ENCODE measurements around the gene OSBPL3. TPM values are rescaled to one million over a fixed set of nuclear protein-coding genes. Genes with fewer than 3 reads are reported as not detected.

OSBPL3 gene
- total and polyA plus RNA-seq, 2 donors (not counting 1 experiment from before 2014, with no cell fraction given): 13.5 to 67.6 TPM

DNA sequence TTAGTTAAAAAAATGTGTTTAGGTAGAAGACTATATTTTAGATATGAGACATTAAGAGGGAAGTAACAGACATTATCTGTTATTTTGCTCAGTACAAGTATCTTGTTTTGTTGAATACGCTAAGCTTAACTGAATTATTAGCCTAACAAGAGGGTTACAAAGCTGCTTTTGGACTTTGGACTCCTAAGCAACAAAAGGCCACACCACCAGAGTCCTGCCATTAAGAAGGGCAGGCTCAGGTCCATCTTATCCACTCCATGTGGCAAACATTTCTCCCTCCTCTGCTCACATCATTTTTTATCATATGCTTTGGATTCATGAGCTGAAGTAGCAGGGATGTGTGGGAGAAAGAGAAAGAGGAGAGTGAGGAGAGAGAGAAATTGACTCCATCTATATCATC is 33.5 kb downstream of the OSBPL3 start:
- H3K79me2 ChIP-seq (ENCODE audit: control insufficient read depth, insufficient read depth, low read length): peaks cover 60% of the 10 kb centered on the region
- ChIA-PET CTCF (interaction anchor here (1.8 to 1.9 kb wide), 2 partner anchors 124 to 134 kb away, joined by 5 to 6 read pairs; no protein-coding TSS in a partner anchor), POLR2A (no interaction called here)
- H3K4me3 ChIP-seq (ENCODE audit: control extremely low read depth in 1 of 5, extremely low read depth in 1 of 5, insufficient read depth in 1 of 5, low read depth in 2 of 5, low read length in 4 of 5): no peak overlapping the region
- H3K9me3 ChIP-seq (ENCODE audit: control extremely low read depth in 1 of 3, control insufficient read depth in 2 of 3, insufficient read depth in 1 of 3, low read length in 2 of 3): no peaks in the 10 kb centered on the region
- intact Hi-C loops (cut with micrococcal nuclease): no loop called here
- H2AFZ ChIP-seq (ENCODE audit: insufficient read depth, low read depth, low read length, poor library complexity, severe bottlenecking): no peak overlapping the region
- H3K9ac ChIP-seq (ENCODE audit: low read length): no peak overlapping the region
- H3K4me1 ChIP-seq (ENCODE audit: control insufficient read depth in 2 of 2, insufficient read depth in 2 of 2, low read length in 2 of 2): no peaks in the 10 kb centered on the region
- H3K4me3 Mint-ChIP-seq: no peak overlapping the region
- H3K27me3 Mint-ChIP-seq: no peaks in the 10 kb centered on the region
- H3K4me1 Mint-ChIP-seq: peaks cover 29% of the 10 kb centered on the region
- ATAC-seq (ENCODE audit: low read depth) (no peak), DNase-seq (no peak)
- H3K27ac ChIP-seq (ENCODE audit: low read length in 2 of 2): no peak overlapping the region
- no peak overlapping the region for H3K4me2 ChIP-seq (replicated peaks; ENCODE audit: low read depth, low read length, poor library complexity, severe bottlenecking)
- TF ChIP-seq EZH2 (IDR thresholded peaks at IDR 0.05; ENCODE audit: borderline replicate concordance, insufficient read depth, low read depth, low read length, poor library complexity, severe bottlenecking) (no peak), CTCF (IDR thresholded peaks at IDR 0.05) (no peak)
- no peaks in the 10 kb centered on the region for H3K27me3 ChIP-seq (replicated peaks in 1 of 4; ENCODE audit: control extremely low read depth in 1 of 4, control insufficient read depth in 3 of 4, insufficient read depth in 4 of 4, low read length in 3 of 4)
- peaks cover 2 to 3% of the 10 kb centered on the region in 2 experiments for H3K36me3 ChIP-seq (replicated peaks in 1 of 2; ENCODE audit: control extremely low read depth in 1 of 2, control insufficient read depth in 1 of 2, extremely low read depth in 1 of 2, insufficient read depth in 2 of 2, low read length in 1 of 2)
- no peaks in the 10 kb centered on the region for H3K9me3 Mint-ChIP-seq (ENCODE audit: insufficient read depth)
- no peaks in the 10 kb centered on the region for H4K20me1 ChIP-seq (ENCODE audit: control insufficient read depth, insufficient read depth, low read length, poor library complexity, severe bottlenecking)
- no CpG with 5 or more reads among the region's 1 CpG for WGBS (ENCODE audit: insufficient coverage)
- H3K27ac Mint-ChIP-seq: no peak overlapping the region

DNA sequence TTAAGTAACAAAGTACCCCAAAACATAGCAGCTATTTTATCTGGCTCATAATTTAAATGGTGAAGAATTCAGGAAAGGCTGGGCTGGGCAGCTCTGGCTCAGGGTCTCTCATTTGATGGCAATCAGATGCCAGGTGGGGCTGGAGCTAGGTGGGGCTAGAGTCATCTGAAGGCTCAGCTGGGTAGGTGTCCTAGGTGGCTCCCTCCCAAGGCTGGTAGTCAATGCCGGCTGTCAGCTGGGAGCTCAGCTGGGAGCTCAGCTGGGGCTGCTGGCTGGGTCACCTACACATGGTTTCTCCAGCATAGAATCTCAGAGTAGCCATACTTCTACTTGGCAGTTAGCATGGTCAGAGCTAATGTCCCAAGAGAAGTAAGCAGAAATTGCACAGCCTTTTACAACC is 34.1 kb downstream of the OSBPL3 start:
- ChIA-PET CTCF (interaction anchor here (1.8 to 1.9 kb wide), 2 partner anchors 125 to 133 kb away, joined by 5 to 6 read pairs; no protein-coding TSS in a partner anchor), POLR2A (no interaction called here)
- Mint-ChIP-seq H3K4me1 (peaks cover 28% of the 10 kb centered on the region), H3K4me3 (no peak overlapping the region), H3K27ac (no peak overlapping the region), H3K9me3 (ENCODE audit: insufficient read depth) (no peaks in the 10 kb centered on the region), H3K27me3 (no peaks in the 10 kb centered on the region)
- Histone ChIP-seq H3K27me3 (replicated peaks in 1 of 4; ENCODE audit: control extremely low read depth in 1 of 4, control insufficient read depth in 3 of 4, insufficient read depth in 4 of 4, low read length in 3 of 4) (no peaks in the 10 kb centered on the region), H3K4me1 (ENCODE audit: control insufficient read depth in 2 of 2, insufficient read depth in 2 of 2, low read length in 2 of 2) (no peaks in the 10 kb centered on the region), H3K9ac (ENCODE audit: low read length) (no peak overlapping the region), H3K27ac (ENCODE audit: low read length in 2 of 2) (no peak overlapping the region), H3K4me2 (replicated peaks; ENCODE audit: low read depth, low read length, poor library complexity, severe bottlenecking) (no peak overlapping the region), H3K9me3 (ENCODE audit: control extremely low read depth in 1 of 3, control insufficient read depth in 2 of 3, insufficient read depth in 1 of 3, low read length in 2 of 3) (no peaks in the 10 kb centered on the region), H3K4me3 (ENCODE audit: control extremely low read depth in 1 of 5, extremely low read depth in 1 of 5, insufficient read depth in 1 of 5, low read depth in 2 of 5, low read length in 4 of 5) (no peak overlapping the region), H3K36me3 (replicated peaks in 1 of 2; ENCODE audit: control extremely low read depth in 1 of 2, control insufficient read depth in 1 of 2, extremely low read depth in 1 of 2, insufficient read depth in 2 of 2, low read length in 1 of 2) (peaks cover 2 to 3% of the 10 kb centered on the region in 2 experiments), H2AFZ (ENCODE audit: insufficient read depth, low read depth, low read length, poor library complexity, severe bottlenecking) (no peak overlapping the region), H3K79me2 (ENCODE audit: control insufficient read depth, insufficient read depth, low read length) (peaks cover 59% of the 10 kb centered on the region), H4K20me1 (ENCODE audit: control insufficient read depth, insufficient read depth, low read length, poor library complexity, severe bottlenecking) (no peaks in the 10 kb centered on the region)
- DNase-seq: no peak
- WGBS (ENCODE audit: insufficient coverage): 0% methylated on average over 1 of the region's 1 CpG
- TF ChIP-seq EZH2 (IDR thresholded peaks at IDR 0.05; ENCODE audit: borderline replicate concordance, insufficient read depth, low read depth, low read length, poor library complexity, severe bottlenecking) (no peak), CTCF (IDR thresholded peaks at IDR 0.05) (no peak)
- intact Hi-C loops (cut with micrococcal nuclease): no loop called here
- ATAC-seq (ENCODE audit: low read depth): no peak

Measured in B cell (primary cell).